HUES48 (cell line): ENCODE measurements around the gene C16orf87.

ENCODE experiments used
- H3K27ac ChIP-seq: one replicate; pipeline ENCODE4 v1.7.0; 2013; ENCODE audit warnings: low read depth, low read length, inconsistent platforms
- H3K27me3 ChIP-seq: 2 replicates; pipeline ENCODE4 v1.6.1; 2013; ENCODE audit warnings: mild to moderate bottlenecking, low read length; ENCODE audit not compliant: control insufficient read depth, insufficient read depth
- H3K36me3 ChIP-seq: 2 replicates; pipeline ENCODE4 v1.6.1; 2013; ENCODE audit warnings: low read length; ENCODE audit not compliant: control insufficient read depth, insufficient read depth
- H3K4me1 ChIP-seq: 2 replicates; pipeline ENCODE4 v1.6.1; 2013; ENCODE audit warnings: mild to moderate bottlenecking, low read length; ENCODE audit not compliant: control insufficient read depth, insufficient read depth
- H3K4me3 ChIP-seq: 2 replicates; pipeline ENCODE4 v1.5.1; 2013; ENCODE audit warnings: mild to moderate bottlenecking, low read depth, low read length
- H3K9ac ChIP-seq: 2 replicates; pipeline ENCODE4 v1.6.1; 2013; ENCODE audit warnings: mild to moderate bottlenecking, low read depth, low read length, moderate library complexity
- H3K9me3 ChIP-seq: 2 replicates; pipeline ENCODE4 v1.6.1; 2013; ENCODE audit warnings: low read length; ENCODE audit not compliant: control insufficient read depth, insufficient read depth

Gene C16orf87

GRCh38 chr16:46775214-46775613 is 55.8 kb downstream of the C16orf87 start:
- H3K36me3 ChIP-seq, result no peaks in the 10 kb centered on the region
- H3K4me1 ChIP-seq, result no peaks in the 10 kb centered on the region
- H3K9ac ChIP-seq, result no peak overlapping the region
- no peak overlapping the region for H3K27ac ChIP-seq
- no peak overlapping the region for H3K4me3 ChIP-seq
- H3K27me3 ChIP-seq, result no peaks in the 10 kb centered on the region
- no peaks in the 10 kb centered on the region for H3K9me3 ChIP-seq

GRCh38 chr16:46774743-46775177 is 56.2 kb downstream of the C16orf87 start:
- Histone ChIP-seq H3K36me3 (no peaks in the 10 kb centered on the region), H3K4me1 (no peaks in the 10 kb centered on the region), H3K27ac (no peak overlapping the region), H3K27me3 (no peaks in the 10 kb centered on the region), H3K4me3 (no peak overlapping the region), H3K9ac (no peak overlapping the region), H3K9me3 (no peaks in the 10 kb centered on the region)

DNA sequence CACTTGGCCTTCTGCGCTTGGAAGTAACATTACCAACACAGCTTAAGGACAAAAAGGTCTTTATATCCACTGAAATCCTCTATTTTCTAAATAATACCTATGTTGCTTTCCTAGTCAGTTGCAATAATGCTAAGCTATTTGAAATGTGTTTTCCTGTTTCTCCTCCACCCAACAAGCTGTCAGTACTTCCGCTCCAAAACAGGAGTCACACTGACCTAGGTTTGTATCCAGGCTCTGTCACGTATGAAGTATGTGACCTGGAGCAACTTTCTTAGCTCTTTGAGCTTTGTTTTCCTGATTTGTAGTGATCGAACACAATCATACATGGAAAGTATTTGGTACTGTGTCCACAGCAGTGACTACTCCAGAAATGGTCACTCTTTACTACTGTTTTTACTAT is 58.5 kb downstream of the C16orf87 start:
- Histone ChIP-seq H3K27ac (no peak overlapping the region), H3K9me3 (no peaks in the 10 kb centered on the region), H3K27me3 (no peaks in the 10 kb centered on the region), H3K4me1 (no peaks in the 10 kb centered on the region), H3K4me3 (no peak overlapping the region), H3K36me3 (no peaks in the 10 kb centered on the region), H3K9ac (no peak overlapping the region)

DNA sequence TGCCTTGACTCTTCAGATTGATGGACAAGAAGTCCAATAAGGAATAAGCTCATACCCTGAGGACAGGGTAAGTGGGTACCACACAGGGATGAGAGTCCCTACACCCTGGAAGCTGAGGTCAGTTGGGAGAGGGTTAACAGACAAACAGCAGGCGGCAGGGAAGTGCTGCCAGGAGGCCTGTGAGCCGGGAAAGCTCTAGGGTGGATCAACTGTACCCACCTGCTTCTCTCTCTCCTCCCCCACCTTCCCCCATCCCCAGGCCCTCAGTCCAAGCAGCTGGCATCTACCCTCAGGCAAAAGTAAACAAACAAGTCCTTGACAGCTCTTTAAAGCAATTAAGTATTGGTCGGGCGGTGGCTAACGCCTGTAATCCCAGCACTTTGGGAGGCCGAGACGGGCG is 62.2 kb downstream of the C16orf87 start:
- Histone ChIP-seq H3K36me3 (no peaks in the 10 kb centered on the region), H3K9me3 (no peaks in the 10 kb centered on the region), H3K27me3 (no peaks in the 10 kb centered on the region), H3K4me3 (no peak overlapping the region), H3K27ac (no peak overlapping the region), H3K4me1 (no peaks in the 10 kb centered on the region), H3K9ac (no peak overlapping the region)

- Histone ChIP-seq H3K36me3 (no peaks in the 10 kb centered on the region), H3K27me3 (no peaks in the 10 kb centered on the region), H3K27ac (no peak overlapping the region), H3K4me1 (no peaks in the 10 kb centered on the region), H3K4me3 (no peak overlapping the region), H3K9ac (no peak overlapping the region), H3K9me3 (no peaks in the 10 kb centered on the region)
Observed at GRCh38 chr16:46765050-46765449, 65.9 kb downstream of the C16orf87 start.

- H3K36me3 ChIP-seq, result no peaks in the 10 kb centered on the region
- no peak overlapping the region for H3K27ac ChIP-seq
- H3K4me3 ChIP-seq, result no peak overlapping the region
- no peak overlapping the region for H3K9ac ChIP-seq
- H3K4me1 ChIP-seq, result peaks cover 6% of the 10 kb centered on the region; the same call in 1 of the 2 replicates
- no peaks in the 10 kb centered on the region for H3K27me3 ChIP-seq
- H3K9me3 ChIP-seq, result no peaks in the 10 kb centered on the region
Observed at GRCh38 chr16:46763147-46763546, 67.8 kb downstream of the C16orf87 start.

DNA sequence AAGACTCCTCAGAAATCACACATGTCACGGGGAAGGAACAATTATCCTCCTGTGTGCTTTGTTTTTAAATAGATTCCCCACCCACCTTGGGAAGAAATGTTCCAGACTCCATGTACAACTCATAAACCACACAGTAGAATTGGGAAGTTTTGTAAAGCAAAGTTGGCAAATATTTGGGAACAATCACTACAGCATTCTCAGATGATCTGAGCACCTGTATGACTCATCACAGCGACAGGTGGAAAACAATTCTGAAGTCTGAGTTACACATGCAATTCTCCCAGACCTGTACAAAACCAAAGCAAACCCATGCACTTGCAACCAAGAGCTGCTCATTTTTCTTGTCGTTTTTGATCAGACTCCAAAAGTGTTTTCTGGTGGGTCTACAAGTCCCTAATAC is 68.4 kb downstream of the C16orf87 start:
- no peaks in the 10 kb centered on the region for H3K27me3 ChIP-seq
- H3K9me3 ChIP-seq, result no peaks in the 10 kb centered on the region
- H3K9ac ChIP-seq, result no peak overlapping the region
- no peak overlapping the region for H3K4me3 ChIP-seq
- no peaks in the 10 kb centered on the region for H3K36me3 ChIP-seq
- H3K4me1 ChIP-seq, result peaks cover 10% of the 10 kb centered on the region; the same call in 1 of the 2 replicates
- H3K27ac ChIP-seq, result no peak overlapping the region

DNA sequence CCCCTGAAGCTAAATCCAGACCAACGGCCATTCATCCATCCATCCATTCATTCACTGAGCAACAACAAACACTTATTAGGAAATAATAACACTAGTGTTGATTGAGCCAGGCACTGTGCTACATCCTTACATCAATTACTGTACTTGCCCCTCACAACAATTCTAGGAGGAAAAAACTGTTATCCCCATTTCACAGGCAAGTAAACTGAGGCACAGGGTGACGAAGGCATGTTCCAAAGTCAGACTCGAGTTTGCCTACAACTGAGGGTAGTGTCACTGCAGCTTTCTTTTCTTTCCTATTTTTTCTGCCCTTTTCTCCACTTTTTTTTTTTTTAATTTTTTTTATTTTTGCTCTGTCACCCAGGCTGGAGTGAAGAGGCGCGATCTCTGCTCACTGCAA is 71.7 kb downstream of the C16orf87 start:
- Histone ChIP-seq H3K27ac (no peak overlapping the region), H3K9ac (no peak overlapping the region), H3K4me1 (peaks cover 12% of the 10 kb centered on the region; the same call in 1 of the 2 replicates), H3K27me3 (no peaks in the 10 kb centered on the region), H3K36me3 (no peaks in the 10 kb centered on the region), H3K4me3 (no peak overlapping the region), H3K9me3 (no peaks in the 10 kb centered on the region)

DNA sequence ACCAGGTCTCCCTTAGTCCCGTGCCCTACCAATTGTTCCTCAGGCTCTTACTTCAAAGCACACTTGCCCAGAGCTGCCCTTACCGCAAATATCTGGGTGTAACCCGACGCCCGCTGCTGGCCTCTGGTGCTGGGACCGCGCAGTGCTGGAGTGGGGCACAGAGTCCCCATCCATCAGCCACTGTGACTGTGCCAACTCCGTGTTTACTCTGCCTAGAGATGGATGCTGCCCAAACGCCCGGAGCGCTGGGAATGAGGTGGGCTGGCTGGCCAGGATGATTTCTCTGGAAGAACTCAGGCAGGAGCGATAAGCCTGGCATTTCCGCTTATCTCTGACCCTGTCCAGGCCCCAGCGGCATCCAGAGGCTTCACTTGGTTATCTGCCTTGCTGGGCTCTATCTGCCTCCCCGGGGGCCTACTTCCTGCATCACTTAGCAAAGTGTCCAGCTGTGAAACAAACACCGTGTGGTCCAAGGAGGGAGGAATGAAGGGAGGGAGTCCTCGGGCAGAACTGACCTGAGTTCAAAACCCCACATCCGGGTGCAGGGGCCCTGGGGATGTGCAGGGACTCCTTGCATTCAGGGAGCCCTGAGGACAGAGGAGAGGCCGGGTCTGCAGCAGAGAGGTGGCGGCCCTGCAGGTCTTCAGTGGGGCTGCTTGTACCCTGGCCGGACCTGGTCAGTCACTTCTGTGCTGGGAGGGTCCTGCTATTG is 73.5 kb downstream of the C16orf87 start:
- no peaks in the 10 kb centered on the region for H3K9me3 ChIP-seq
- H3K36me3 ChIP-seq, result no peaks in the 10 kb centered on the region
- H3K27ac ChIP-seq, result no peak overlapping the region
- H3K4me1 ChIP-seq, result peaks cover 12% of the 10 kb centered on the region; the same call in 1 of the 2 replicates
- H3K9ac ChIP-seq, result no peak overlapping the region
- no peaks in the 10 kb centered on the region for H3K27me3 ChIP-seq
- H3K4me3 ChIP-seq, result no peak overlapping the region

DNA sequence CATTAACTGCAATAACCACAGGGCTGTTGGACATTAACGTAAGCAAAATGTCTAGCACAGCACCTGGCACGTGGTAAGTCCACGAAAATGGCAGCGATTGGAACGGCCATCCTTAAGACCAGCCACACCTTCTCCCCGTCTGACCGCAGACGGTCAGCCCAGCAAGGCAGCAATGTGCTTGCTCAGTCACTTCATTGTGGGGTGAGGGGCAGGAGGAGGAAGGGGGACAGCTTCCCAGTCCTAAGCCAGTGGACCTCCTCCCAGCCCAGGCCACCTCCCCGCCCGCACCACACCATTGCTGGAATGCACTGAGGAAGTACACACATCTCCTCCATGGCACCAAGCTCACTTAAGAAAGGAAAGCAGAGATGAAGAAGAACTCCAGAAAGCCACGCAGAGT is 74.2 kb downstream of the C16orf87 start:
- Histone ChIP-seq H3K4me1 (peaks cover 12% of the 10 kb centered on the region; the same call in 1 of the 2 replicates), H3K9ac (no peak overlapping the region), H3K27me3 (no peaks in the 10 kb centered on the region), H3K36me3 (no peaks in the 10 kb centered on the region), H3K9me3 (no peaks in the 10 kb centered on the region), H3K4me3 (no peak overlapping the region), H3K27ac (no peak overlapping the region)

- H3K4me1 ChIP-seq, result peaks cover 14% of the 10 kb centered on the region
- H3K27ac ChIP-seq, result no peak overlapping the region
- H3K9ac ChIP-seq, result no peak overlapping the region
- no peaks in the 10 kb centered on the region for H3K27me3 ChIP-seq
- no peaks in the 10 kb centered on the region for H3K9me3 ChIP-seq
- H3K36me3 ChIP-seq, result no peaks in the 10 kb centered on the region
- H3K4me3 ChIP-seq, result no peak overlapping the region
Observed at GRCh38 chr16:46753015-46753414, 78.0 kb downstream of the C16orf87 start.
